MCF 10A (cell line): Measurements from ENCODE around the gene ADAM12. TPM values are rescaled to one million over a fixed set of nuclear protein-coding genes. Genes with fewer than 3 reads are reported as not detected.

Source experiments
- BruUV-seq: library from RNA; stranded (reverse); fragments of 400-500 nt; replicated peaks from 2 replicates; lab custom pipeline; 2021; lab: Mats Ljungman, UMichigan
- CTCF ChIA-PET: fragments of 300-600 bp; sonication (Branson Sonifier 250); formaldehyde crosslinking; extraction: SDS; loops from one replicate; lab custom pipeline; 2021; ENCODE audit warnings: antibody characterized with exemption, inconsistent platforms; lab: Yijun Ruan, JAX
- POLR2A ChIA-PET: fragments of 300-600, 350-650 bp; sonication (Branson Sonifier 250); formaldehyde crosslinking; extraction: SDS; loops from one replicate; lab custom pipeline; 2020; ENCODE audit warnings: antibody characterized with exemption, inconsistent platforms; lab: Yijun Ruan, JAX
- DNase-seq: peaks from one replicate; pipeline ENCODE4 v3.0.0-alpha.2; 2018; ENCODE audit not compliant: unreplicated experiment
- H3K27ac Mint-ChIP-seq: one replicate; pipeline ENCODE4 v1.8.0; 2022; ENCODE audit warnings: mild to moderate bottlenecking, low read depth, mixed read lengths; ENCODE audit not compliant: unreplicated experiment
- H3K27me3 Mint-ChIP-seq: one replicate; pipeline ENCODE4 v1.8.0; 2022; ENCODE audit warnings: mixed read lengths; ENCODE audit not compliant: insufficient read depth, unreplicated experiment
- H3K36me3 Mint-ChIP-seq: one replicate; pipeline ENCODE4 v1.8.0; 2022; ENCODE audit warnings: mild to moderate bottlenecking, moderate library complexity, mixed read lengths; ENCODE audit not compliant: insufficient read depth, unreplicated experiment
- H3K4me1 Mint-ChIP-seq: one replicate; pipeline ENCODE4 v1.8.0; 2022; ENCODE audit warnings: mixed read lengths; ENCODE audit not compliant: insufficient read depth, unreplicated experiment
- H3K4me3 Mint-ChIP-seq: one replicate; pipeline ENCODE4 v1.8.0; 2022; ENCODE audit warnings: mild to moderate bottlenecking, moderate library complexity, mixed read lengths; ENCODE audit not compliant: unreplicated experiment
- H3K9me3 Mint-ChIP-seq: one replicate; pipeline ENCODE4 v1.8.0; 2022; ENCODE audit warnings: mixed read lengths; ENCODE audit not compliant: unreplicated experiment
- CTCF ChIP-seq: fragments of 200-600 bp; IDR thresholded peaks from one replicate; pipeline ENCODE4 v1.8.0; 2022; ENCODE audit warnings: antibody characterized with exemption, mild to moderate bottlenecking; ENCODE audit not compliant: unreplicated experiment
- intact Hi-C: fragments of 100-400 bp; cut with micrococcal nuclease; formaldehyde crosslinking; loops from 2 replicates; pipeline ENCODE4 v1.14.1; 2022
- total RNA-seq: library from RNA; stranded (reverse); gene quantifications from 2 replicates; pipeline ENCODE4 v1.2.3, GENCODE V29; 2022

The ADAM12 gene
- total RNA-seq, 1 experiment from 2014 or later, result 2.2 TPM

GRCh38 chr10:126059076-126059826, 329.0 kb downstream of the ADAM12 start:
- CTCF ChIA-PET, result interaction anchor here (0.5 kb wide), 1 partner anchor 14 kb away, joined by 4 read pairs; no protein-coding TSS in a partner anchor
- Mint-ChIP-seq H3K9me3 (no peaks in the 10 kb centered on the region), H3K4me1 (peaks cover 13% of the 10 kb centered on the region), H3K36me3 (peaks cover 15% of the 10 kb centered on the region), H3K27me3 (no peaks in the 10 kb centered on the region), H3K4me3 (no peak overlapping the region), H3K27ac (no peak overlapping the region)
- no peak for TF ChIP-seq CTCF
- BruUV-seq, result no TSS peak
- POLR2A ChIA-PET, result no interaction called here
- DNase-seq, result no peak
- intact Hi-C loops, result no loop called here

GRCh38 chr10:126058507-126058906, 329.8 kb downstream of the ADAM12 start:
- DNase-seq, result no peak
- Mint-ChIP-seq H3K4me3 (no peak overlapping the region), H3K36me3 (peaks cover 15% of the 10 kb centered on the region), H3K27me3 (no peaks in the 10 kb centered on the region), H3K9me3 (no peaks in the 10 kb centered on the region), H3K27ac (no peak overlapping the region), H3K4me1 (peaks cover 11% of the 10 kb centered on the region)
- CTCF ChIA-PET, result no interaction called here
- no peak for TF ChIP-seq CTCF
- POLR2A ChIA-PET, result no interaction called here
- BruUV-seq, result no TSS peak
- intact Hi-C loops, result no loop called here

- Mint-ChIP-seq H3K36me3 (peaks cover 15% of the 10 kb centered on the region), H3K27me3 (no peaks in the 10 kb centered on the region), H3K4me1 (peaks cover 7% of the 10 kb centered on the region), H3K27ac (no peak overlapping the region), H3K9me3 (no peaks in the 10 kb centered on the region), H3K4me3 (no peak overlapping the region)
- ChIA-PET CTCF (no interaction called here), POLR2A (no interaction called here)
- TF ChIP-seq CTCF, result no peak
- no peak for DNase-seq
- no TSS peak for BruUV-seq
- intact Hi-C loops, result no loop called here
Measured at GRCh38 chr10:126058104-126058503, 330.2 kb downstream of the ADAM12 start.

GRCh38 chr10:126057494-126057893, 330.8 kb downstream of the ADAM12 start:
- CTCF ChIA-PET, result no interaction called here
- DNase-seq, result no peak
- no peaks in the 10 kb centered on the region for H3K9me3 Mint-ChIP-seq
- no peak overlapping the region for H3K27ac Mint-ChIP-seq
- peaks cover 4% of the 10 kb centered on the region for H3K4me1 Mint-ChIP-seq
- no peak for TF ChIP-seq CTCF
- peaks cover 15% of the 10 kb centered on the region for H3K36me3 Mint-ChIP-seq
- no peaks in the 10 kb centered on the region for H3K27me3 Mint-ChIP-seq
- no TSS peak for BruUV-seq
- intact Hi-C loops, result no loop called here
- POLR2A ChIA-PET, result no interaction called here
- no peak overlapping the region for H3K4me3 Mint-ChIP-seq
